ENCODE results near the gene TBC1D5. TPM values are rescaled to one million over a fixed set of nuclear protein-coding genes. Genes with fewer than 3 reads are reported as not detected.
"Not testable (repeated sequence)": the region's sequence is repeated elsewhere in the genome, so short reads cannot be mapped to it uniquely, and the experiment has no call there.

Gene TBC1D5
- total RNA-seq, 1 donor from 2014 or later = 48.1 TPM

GRCh38 chr3:17356585-17356984 is 385.8 kb downstream of the TBC1D5 start:
- TF ChIP-seq POLR2A (IDR thresholded peaks at IDR 0.05) (no peak), POLR2AphosphoS5 (IDR thresholded peaks at IDR 0.05; ENCODE audit: insufficient read depth in 1 of 2, low read depth in 1 of 2) (no peak), CTCF (IDR thresholded peaks at IDR 0.05) (no peak)
- no peaks in the 10 kb centered on the region for H3K36me3 ChIP-seq
- DNase-seq (ENCODE audit: extremely low spot score in 2 of 2) = no peak
- H3K4me3 ChIP-seq = no peak overlapping the region
- H3K27ac ChIP-seq = no peak overlapping the region
- intact Hi-C loops (cut with DNase I) = no loop called here
- no peaks in the 10 kb centered on the region for H3K9me3 ChIP-seq
- H3K4me1 ChIP-seq = peaks cover 36% of the 10 kb centered on the region
- no peaks in the 10 kb centered on the region for H3K27me3 ChIP-seq

- H3K4me1 ChIP-seq = peaks cover 36% of the 10 kb centered on the region
- no peaks in the 10 kb centered on the region for H3K27me3 ChIP-seq
- H3K4me3 ChIP-seq = no peak overlapping the region
- no peaks in the 10 kb centered on the region for H3K9me3 ChIP-seq
- DNase-seq (ENCODE audit: extremely low spot score in 2 of 2) = no peak
- TF ChIP-seq CTCF (IDR thresholded peaks at IDR 0.05) (no peak), POLR2AphosphoS5 (IDR thresholded peaks at IDR 0.05; ENCODE audit: insufficient read depth in 1 of 2, low read depth in 1 of 2) (no peak), POLR2A (IDR thresholded peaks at IDR 0.05) (no peak)
- intact Hi-C loops (cut with DNase I) = no loop called here
- no peak overlapping the region for H3K27ac ChIP-seq
- H3K36me3 ChIP-seq = no peaks in the 10 kb centered on the region
Observed at GRCh38 chr3:17355591-17355990, 386.8 kb downstream of the TBC1D5 start.

- TF ChIP-seq CTCF (IDR thresholded peaks at IDR 0.05) (no peak), POLR2AphosphoS5 (IDR thresholded peaks at IDR 0.05; ENCODE audit: insufficient read depth in 1 of 2, low read depth in 1 of 2) (no peak), POLR2A (IDR thresholded peaks at IDR 0.05) (no peak)
- no peak overlapping the region for H3K4me3 ChIP-seq
- no peaks in the 10 kb centered on the region for H3K36me3 ChIP-seq
- DNase-seq (ENCODE audit: extremely low spot score in 2 of 2) = no peak
- intact Hi-C loops (cut with DNase I) = no loop called here
- peaks cover 36% of the 10 kb centered on the region for H3K4me1 ChIP-seq
- H3K27ac ChIP-seq = no peak overlapping the region
- H3K9me3 ChIP-seq = no peaks in the 10 kb centered on the region
- no peaks in the 10 kb centered on the region for H3K27me3 ChIP-seq
Observed at GRCh38 chr3:17354341-17354740, 388.1 kb downstream of the TBC1D5 start.

GRCh38 chr3:17352620-17353019 is 389.8 kb downstream of the TBC1D5 start:
- Histone ChIP-seq H3K27me3 (no peaks in the 10 kb centered on the region), H3K27ac (no peak overlapping the region), H3K9me3 (no peaks in the 10 kb centered on the region), H3K4me3 (no peak overlapping the region), H3K36me3 (no peaks in the 10 kb centered on the region), H3K4me1 (peaks cover 36% of the 10 kb centered on the region)
- DNase-seq (ENCODE audit: extremely low spot score in 2 of 2) = no peak
- TF ChIP-seq POLR2AphosphoS5 (IDR thresholded peaks at IDR 0.05; ENCODE audit: insufficient read depth in 1 of 2, low read depth in 1 of 2) (no peak), POLR2A (IDR thresholded peaks at IDR 0.05) (no peak), CTCF (IDR thresholded peaks at IDR 0.05) (no peak)
- intact Hi-C loops (cut with DNase I) = no loop called here

- intact Hi-C loops (cut with DNase I); H3K9me3 ChIP-seq; DNase-seq (ENCODE audit: extremely low spot score in 2 of 2); H3K27ac ChIP-seq; H3K36me3 ChIP-seq; H3K27me3 ChIP-seq; H3K4me3 ChIP-seq: not testable (repeated sequence)
- H3K4me1 ChIP-seq = peaks cover 28% of the 10 kb centered on the region
Observed at GRCh38 chr3:17351193-17351592, 391.2 kb downstream of the TBC1D5 start.

GRCh38 chr3:17349093-17349492 is 393.3 kb downstream of the TBC1D5 start:
- no peaks in the 10 kb centered on the region for H3K9me3 ChIP-seq
- intact Hi-C loops (cut with DNase I) = no loop called here
- peaks cover 10% of the 10 kb centered on the region for H3K4me1 ChIP-seq
- no peak for DNase-seq (ENCODE audit: extremely low spot score in 2 of 2)
- H3K27me3 ChIP-seq = no peaks in the 10 kb centered on the region
- no peak overlapping the region for H3K4me3 ChIP-seq
- TF ChIP-seq POLR2A (IDR thresholded peaks at IDR 0.05) (no peak), CTCF (IDR thresholded peaks at IDR 0.05) (no peak), POLR2AphosphoS5 (IDR thresholded peaks at IDR 0.05; ENCODE audit: insufficient read depth in 1 of 2, low read depth in 1 of 2) (no peak)
- no peaks in the 10 kb centered on the region for H3K36me3 ChIP-seq
- H3K27ac ChIP-seq = no peak overlapping the region

Measured in vagina (tissue), 2 donors.